NOMO-1 (cell line): ENCODE data around the gene CRTAC1.

ENCODE experiments used
- DNase-seq, 2 experiments: peaks; one replicate each; lab custom pipeline; 2025; ENCODE audit not compliant: unreplicated experiment in 2 of 2; lab: John Stamatoyannopoulos, UW

The CRTAC1 gene

GRCh38 chr10:97974526-97975525 is 55.6 kb downstream of the CRTAC1 start:
- DNase-seq, result no peak

DNA sequence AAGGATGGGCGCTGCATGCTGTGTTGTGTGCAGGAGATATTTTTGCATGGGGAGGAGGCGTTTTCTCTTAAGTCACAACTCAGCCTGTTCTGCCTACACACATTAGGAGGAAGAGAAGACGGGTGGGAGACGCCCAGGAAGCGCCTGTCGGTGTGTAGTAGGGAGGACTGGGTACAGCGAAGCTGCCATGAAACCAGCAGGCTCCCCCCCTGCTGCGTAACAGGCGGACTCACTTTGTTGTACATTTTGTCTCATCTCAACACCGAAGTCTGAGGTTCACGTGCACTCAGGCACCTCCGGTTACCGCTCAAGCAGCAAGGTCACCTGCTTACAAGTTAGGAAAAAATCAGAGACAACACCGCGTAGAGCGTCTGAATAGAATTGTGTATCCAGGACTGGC is 56.3 kb downstream of the CRTAC1 start:
- DNase-seq, result no peak

DNA sequence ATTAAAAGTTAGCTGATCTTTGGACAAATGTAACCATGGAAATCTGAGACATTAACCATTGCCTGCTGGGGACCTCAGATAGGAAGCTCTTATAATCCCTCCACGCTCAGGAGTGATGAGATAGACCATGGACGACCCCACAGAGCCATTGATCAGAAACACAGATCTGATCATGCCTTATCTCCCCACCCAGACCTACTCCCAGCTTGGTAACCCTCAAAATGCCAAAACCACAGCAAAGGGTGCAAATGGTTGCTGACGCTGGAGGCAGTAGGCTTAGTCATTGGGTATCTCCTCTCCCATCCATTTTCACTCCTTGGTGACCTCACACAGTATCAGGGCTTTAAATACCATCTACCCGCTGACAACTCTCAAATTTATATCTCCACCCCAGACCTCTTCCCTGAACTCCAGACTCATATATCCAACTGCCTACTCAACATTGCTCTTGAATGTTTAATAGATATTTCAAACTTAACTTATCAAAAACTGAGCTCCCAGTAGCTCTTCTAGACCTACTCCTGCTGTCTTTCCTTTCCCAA is 60.8 kb downstream of the CRTAC1 start:
- no peak for DNase-seq

- DNase-seq, result no peak
Observed at GRCh38 chr10:97964748-97965147, 65.7 kb downstream of the CRTAC1 start.

DNA sequence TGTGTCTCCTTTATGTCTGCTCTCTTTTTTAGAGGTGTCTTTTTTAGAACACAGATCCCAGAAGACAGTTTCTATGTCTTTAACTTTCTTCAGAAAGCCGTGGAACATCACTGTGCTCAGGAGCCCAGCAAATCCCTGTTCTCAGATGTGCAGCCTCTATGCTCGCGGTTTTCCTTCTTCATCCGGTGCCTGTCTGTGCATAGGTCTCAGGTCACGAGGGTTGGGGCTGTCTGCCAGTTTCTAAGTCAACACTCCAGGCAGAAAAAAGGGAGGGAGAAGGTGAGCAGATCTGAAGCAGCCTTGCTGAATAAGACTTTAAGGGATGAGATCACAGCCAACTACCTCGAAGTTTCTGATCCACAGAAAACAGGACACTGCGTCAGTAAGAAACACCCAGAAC is 68.5 kb downstream of the CRTAC1 start:
- DNase-seq, result no peak

GRCh38 chr10:97960269-97961056 is 70.0 kb downstream of the CRTAC1 start:
- no peak for DNase-seq

GRCh38 chr10:97949462-97949861 is 81.0 kb downstream of the CRTAC1 start:
- no peak for DNase-seq

GRCh38 chr10:97948822-97949221 is 81.6 kb downstream of the CRTAC1 start:
- DNase-seq, result no peak

GRCh38 chr10:97944772-97945171 is 85.6 kb downstream of the CRTAC1 start:
- DNase-seq, result no peak

GRCh38 chr10:97943294-97943693 is 87.1 kb downstream of the CRTAC1 start:
- no peak for DNase-seq

DNA sequence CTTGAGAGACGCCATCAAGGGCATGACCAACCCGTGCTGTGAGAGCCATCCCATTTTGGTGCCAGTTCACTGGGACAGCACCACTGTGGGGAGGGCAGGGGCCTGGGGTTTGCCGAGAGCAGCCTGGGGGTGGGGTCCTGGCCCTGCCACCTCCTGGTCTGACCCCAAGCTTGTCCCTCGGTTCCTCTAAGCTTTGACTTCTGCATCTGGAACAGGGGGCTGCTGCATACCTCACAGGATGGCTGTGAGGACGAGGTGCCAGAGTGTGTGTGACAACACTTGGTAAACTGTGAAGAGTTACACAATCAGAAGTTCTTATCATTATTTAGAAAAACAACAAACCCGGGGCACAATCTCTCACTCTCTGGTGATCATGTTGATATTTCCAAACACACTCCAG is 89.9 kb downstream of the CRTAC1 start:
- no peak for DNase-seq

GRCh38 chr10:97939446-97939990 is 90.9 kb downstream of the CRTAC1 start:
- DNase-seq, result no peak

DNA sequence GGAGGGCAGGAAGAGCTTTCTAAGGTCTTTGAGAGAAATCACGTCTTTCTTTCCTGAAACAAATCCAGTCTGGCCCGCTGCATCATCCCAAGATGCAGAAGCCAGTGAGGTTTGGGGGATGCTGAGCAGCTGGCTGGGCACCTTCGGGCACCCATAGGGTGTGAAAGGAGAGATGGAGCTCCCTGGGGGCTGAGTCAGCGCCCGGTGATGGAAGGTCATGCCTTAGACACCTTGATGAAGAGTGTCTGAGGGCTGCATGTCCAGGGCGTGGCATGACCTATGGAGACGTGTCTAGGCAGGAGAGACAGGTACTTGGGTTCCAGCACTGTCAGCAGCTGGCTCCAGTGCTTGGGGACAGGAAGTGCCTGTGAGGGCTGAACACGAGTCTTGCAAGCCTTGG is 92.5 kb downstream of the CRTAC1 start:
- no peak for DNase-seq

- no peak for DNase-seq
Observed at GRCh38 chr10:97937054-97937453, 93.4 kb downstream of the CRTAC1 start.

DNA sequence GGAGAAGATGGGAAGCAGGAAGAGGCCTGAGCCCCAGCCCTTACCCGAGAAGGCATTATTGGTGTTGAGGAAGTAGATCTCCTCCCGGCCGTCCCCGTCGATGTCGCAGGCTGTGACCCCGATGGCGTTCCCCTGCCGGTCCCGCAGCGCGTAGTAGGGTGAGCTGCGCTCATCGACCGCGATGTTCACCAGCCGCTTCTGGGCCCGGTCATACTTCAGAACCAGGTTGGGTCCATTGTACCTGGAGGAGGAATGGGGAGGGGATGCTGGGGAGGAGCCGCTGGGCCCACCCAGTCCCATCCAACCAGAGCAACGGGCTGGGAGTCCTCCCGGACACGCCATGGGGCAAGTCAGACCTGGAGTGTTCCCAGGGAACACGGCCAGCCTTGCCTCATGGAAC is 94.3 kb downstream of the CRTAC1 start:
- DNase-seq, result no peak

GRCh38 chr10:97932932-97933530 is 97.4 kb downstream of the CRTAC1 start:
- no peak for DNase-seq

DNA sequence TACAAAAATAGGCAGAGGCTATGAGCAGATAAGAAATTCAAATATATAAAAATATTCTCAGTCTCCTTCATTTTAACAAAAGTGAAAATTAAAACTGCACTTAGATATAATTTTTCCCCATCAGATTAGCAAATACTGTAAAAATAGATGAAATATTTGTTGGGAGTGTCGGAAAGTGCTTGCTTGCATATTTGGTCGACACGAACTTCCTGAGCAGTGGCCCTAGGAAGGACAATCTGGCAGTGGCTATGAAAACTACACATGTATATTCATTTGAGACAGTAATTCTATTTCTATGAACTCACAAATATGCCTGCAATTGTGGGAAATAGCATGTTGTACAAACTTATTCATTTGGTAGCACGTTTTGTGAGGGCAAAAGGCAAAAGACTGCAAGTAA is 99.4 kb downstream of the CRTAC1 start:
- DNase-seq, result no peak

DNA sequence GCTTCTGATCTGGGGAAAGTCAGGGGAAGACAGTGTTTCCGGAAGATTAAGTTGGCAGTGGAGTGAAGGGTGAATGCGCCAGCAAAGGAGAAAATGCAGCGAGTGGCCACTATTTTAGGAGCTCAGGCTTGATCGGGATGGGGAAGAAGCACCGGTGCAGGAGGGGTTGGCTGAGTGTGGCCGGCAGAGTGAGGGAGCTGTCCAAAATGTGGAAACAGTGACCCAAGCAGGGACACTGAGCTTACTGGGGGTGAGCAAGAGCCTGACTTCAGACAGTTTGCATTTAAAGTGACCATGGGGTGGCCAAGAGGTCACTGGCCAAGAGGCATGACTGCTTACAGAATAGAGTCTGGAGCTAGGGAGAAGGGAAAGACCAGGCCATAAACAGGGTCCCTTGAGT is 101.5 kb downstream of the CRTAC1 start:
- DNase-seq, result no peak

DNA sequence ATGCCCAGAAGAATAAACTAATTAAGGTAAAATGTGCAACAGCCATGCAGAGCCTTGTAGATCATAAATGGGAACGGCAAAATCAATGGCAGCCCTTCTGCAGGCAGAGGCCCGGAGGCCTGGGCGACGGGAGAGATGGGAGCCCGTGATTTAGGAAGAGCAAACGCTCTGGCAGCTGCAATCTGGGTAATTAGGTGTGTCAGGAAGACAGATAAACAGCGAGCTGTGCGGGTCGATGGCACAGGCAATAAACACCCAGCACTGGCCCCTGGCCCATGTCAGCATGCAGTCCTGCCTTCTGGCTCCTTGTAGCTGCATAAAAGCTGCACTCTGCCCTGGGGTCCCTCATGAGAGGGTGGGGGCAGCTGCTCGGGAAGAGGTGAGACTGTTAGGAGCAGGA is 102.8 kb downstream of the CRTAC1 start:
- no peak for DNase-seq

- DNase-seq, result no peak
Observed at GRCh38 chr10:97926055-97926454, 104.4 kb downstream of the CRTAC1 start.
